Measurements from ENCODE around the gene MIS18BP1. TPM values are rescaled to one million over a fixed set of nuclear protein-coding genes. Genes with fewer than 3 reads are reported as not detected.

Gene MIS18BP1
- total RNA-seq, 4 donors from 2014 or later, result 28.5 to 58.0 (median 29.7) TPM

- no peak for DNase-seq (ENCODE audit: low spot score)
- ATAC-seq (ENCODE audit: low FRiP score), result no peak
- TF ChIP-seq CTCF (IDR thresholded peaks at IDR 0.05), result no peak
Measured at GRCh38 chr14:45194964-45195363, 58.0 kb downstream of the MIS18BP1 start.

GRCh38 chr14:45185100-45185814, 67.7 kb downstream of the MIS18BP1 start:
- TF ChIP-seq CTCF (IDR thresholded peaks at IDR 0.05), result no peak
- no peak for ATAC-seq (ENCODE audit: low FRiP score)
- no peak for DNase-seq (ENCODE audit: low spot score)

GRCh38 chr14:45181806-45182205, 71.2 kb downstream of the MIS18BP1 start:
- ATAC-seq (ENCODE audit: low FRiP score) (no peak), DNase-seq (ENCODE audit: low spot score) (no peak)
- TF ChIP-seq CTCF (IDR thresholded peaks at IDR 0.05), result no peak

- no peak for ATAC-seq (ENCODE audit: low FRiP score)
- no peak for DNase-seq (ENCODE audit: low spot score)
- TF ChIP-seq CTCF (IDR thresholded peaks at IDR 0.05), result no peak
Measured at GRCh38 chr14:45181329-45181728, 71.7 kb downstream of the MIS18BP1 start.

GRCh38 chr14:45177076-45177475, 75.9 kb downstream of the MIS18BP1 start:
- no peak for TF ChIP-seq CTCF (IDR thresholded peaks at IDR 0.05)
- ATAC-seq (ENCODE audit: low FRiP score) (no peak), DNase-seq (ENCODE audit: low spot score) (no peak)

GRCh38 chr14:45169906-45170305, 83.1 kb downstream of the MIS18BP1 start:
- TF ChIP-seq CTCF (IDR thresholded peaks at IDR 0.05), result no peak
- DNase-seq (ENCODE audit: low spot score) (no peak), ATAC-seq (ENCODE audit: low FRiP score) (no peak)

GRCh38 chr14:45156067-45156466, 96.9 kb downstream of the MIS18BP1 start:
- DNase-seq (ENCODE audit: low spot score) (no peak), ATAC-seq (ENCODE audit: low FRiP score) (no peak)
- TF ChIP-seq CTCF (IDR thresholded peaks at IDR 0.05), result no peak
